ENCODE data around the gene C19orf67.
"Not testable (repeated sequence)": the region's sequence is repeated elsewhere in the genome, so short reads cannot be mapped to it uniquely, and the experiment has no call there.

The C19orf67 gene

GRCh38 chr19:14055396-14055795 lies 30.2 kb downstream of the C19orf67 start:
- DNase-seq: no peak

- DNase-seq: no peak
Observed at GRCh38 chr19:14054721-14055120, 30.9 kb downstream of the C19orf67 start.

- no peak for DNase-seq
Observed at GRCh38 chr19:14054099-14054498, 31.5 kb downstream of the C19orf67 start.

- DNase-seq: no peak
Observed at GRCh38 chr19:14053500-14053899, 32.1 kb downstream of the C19orf67 start.

GRCh38 chr19:14053032-14053431 lies 32.6 kb downstream of the C19orf67 start:
- DNase-seq: no peak

GRCh38 chr19:14052470-14052869 lies 33.1 kb downstream of the C19orf67 start:
- DNase-seq: no peak

- DNase-seq: no peak
Observed at GRCh38 chr19:14051980-14052379, 33.6 kb downstream of the C19orf67 start.

- DNase-seq: not testable (repeated sequence)
Observed at GRCh38 chr19:14050961-14051360, 34.6 kb downstream of the C19orf67 start.

- no peak for DNase-seq
Observed at GRCh38 chr19:14050512-14050911, 35.1 kb downstream of the C19orf67 start.

GRCh38 chr19:14048443-14049153 lies 37.0 kb downstream of the C19orf67 start:
- DNase-seq: peak; percentile 78

GRCh38 chr19:14047866-14048265 lies 37.7 kb downstream of the C19orf67 start:
- not testable (repeated sequence) for DNase-seq

GRCh38 chr19:14042659-14043608 lies 42.6 kb downstream of the C19orf67 start:
- DNase-seq: not testable (repeated sequence)

GRCh38 chr19:14039181-14039580 lies 46.4 kb downstream of the C19orf67 start:
- no peak for DNase-seq

GRCh38 chr19:14035706-14036105 lies 49.9 kb downstream of the C19orf67 start:
- DNase-seq: no peak

- DNase-seq: not testable (repeated sequence)
Observed at GRCh38 chr19:14035159-14035558, 50.4 kb downstream of the C19orf67 start.

GRCh38 chr19:14033946-14034345 lies 51.6 kb downstream of the C19orf67 start:
- no peak for DNase-seq

- DNase-seq: peak; percentile 81
Observed at GRCh38 chr19:14031719-14032480, 53.7 kb downstream of the C19orf67 start, which contains the start of gene IL27RA. IL27RA (plus strand) TSS chr19:14031762; CDS start chr19:14031873, 111 bp downstream.
